ENCODE results near the gene GMPR.
"Not testable (repeated sequence)": the region's sequence is repeated elsewhere in the genome, so short reads cannot be mapped to it uniquely, and the experiment has no call there.

GRCh38 chr6:16225062-16225731 lies 13.2 kb upstream of the GMPR start:
- not testable (repeated sequence) for TF ChIP-seq CTCF (IDR thresholded peaks at IDR 0.05); POLR2AphosphoS5 (IDR thresholded peaks at IDR 0.05; ENCODE audit: insufficient read depth in 1 of 2, low read depth in 1 of 2); POLR2A (IDR thresholded peaks at IDR 0.05)
